IPS-NIHi11 (cell line): ENCODE data around the gene SP6.

Experiments
- DNase-seq: peaks from one replicate; pipeline ENCODE4 v3.0.0; 2012; ENCODE audit warnings: mixed read lengths, low spot score

Gene SP6

DNA sequence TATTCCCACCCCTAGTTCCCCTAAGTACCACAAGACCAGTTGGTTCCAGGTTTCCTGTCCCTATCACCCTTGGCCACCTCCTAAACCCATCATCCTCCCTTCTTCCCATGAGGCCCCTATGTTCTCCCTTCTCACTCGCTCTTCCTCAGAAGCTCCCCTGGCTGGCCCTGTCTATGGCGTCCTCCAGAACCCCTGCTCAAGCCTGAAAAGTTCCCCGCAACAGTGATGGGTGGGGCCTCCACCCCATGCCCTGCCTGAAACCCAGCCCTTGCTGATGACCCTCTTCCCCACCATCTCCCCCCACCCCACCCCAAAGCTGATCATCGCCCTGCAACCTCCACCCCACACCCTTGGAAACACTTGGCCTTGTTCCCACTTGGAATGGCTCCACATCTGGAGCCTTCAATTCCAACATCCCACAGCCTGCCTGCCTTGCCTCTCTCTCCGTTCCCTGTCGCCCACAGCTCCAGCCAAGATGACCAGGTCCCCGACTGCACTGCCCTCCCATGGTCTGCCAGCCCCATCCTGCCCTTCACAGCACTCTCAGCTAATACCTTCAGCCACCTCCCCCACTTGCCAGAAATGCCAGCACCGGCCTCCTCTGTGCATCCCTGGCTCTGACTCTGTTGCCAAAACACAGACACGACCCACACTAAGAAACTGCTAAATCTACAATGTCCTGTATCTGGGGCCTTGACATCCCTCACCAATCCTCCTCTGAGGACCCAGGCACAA lies 39.9 kb downstream of the SP6 start:
- DNase-seq = no peak

GRCh38 chr17:47810200-47810821 lies 40.7 kb downstream of the SP6 start:
- peak; percentile 59 for DNase-seq

DNA sequence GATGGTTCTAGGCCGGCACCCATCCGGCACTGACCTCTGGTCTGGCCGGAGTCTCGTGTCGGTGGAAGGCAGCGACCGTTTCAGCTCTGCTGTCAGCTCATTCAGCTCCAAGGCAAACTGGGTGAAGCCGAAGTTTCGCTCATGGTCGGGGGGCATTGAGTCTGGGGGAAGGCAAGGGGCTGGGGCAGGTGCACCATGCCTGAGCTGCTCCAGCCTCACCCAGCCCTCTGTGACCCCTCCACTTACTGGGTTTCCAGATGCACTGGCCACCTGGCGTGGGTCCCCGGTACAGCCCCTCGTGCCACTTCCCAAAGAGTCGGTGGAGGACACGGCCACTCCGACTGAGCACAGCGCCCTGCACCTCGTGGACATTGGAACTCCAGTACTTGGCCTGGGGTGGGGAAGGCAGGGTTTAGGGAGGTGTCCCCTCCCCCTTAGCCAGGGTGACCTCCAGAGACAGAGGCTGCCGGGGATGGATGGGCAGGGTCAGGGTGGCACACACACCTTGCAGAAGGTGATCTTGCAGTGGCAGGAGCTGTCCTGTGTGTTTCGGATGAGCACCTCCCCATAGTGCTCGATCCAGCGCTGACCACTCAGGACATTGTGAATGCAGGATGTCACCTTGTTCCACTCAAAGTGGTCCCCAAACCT lies 42.0 kb downstream of the SP6 start:
- DNase-seq = no peak

DNA sequence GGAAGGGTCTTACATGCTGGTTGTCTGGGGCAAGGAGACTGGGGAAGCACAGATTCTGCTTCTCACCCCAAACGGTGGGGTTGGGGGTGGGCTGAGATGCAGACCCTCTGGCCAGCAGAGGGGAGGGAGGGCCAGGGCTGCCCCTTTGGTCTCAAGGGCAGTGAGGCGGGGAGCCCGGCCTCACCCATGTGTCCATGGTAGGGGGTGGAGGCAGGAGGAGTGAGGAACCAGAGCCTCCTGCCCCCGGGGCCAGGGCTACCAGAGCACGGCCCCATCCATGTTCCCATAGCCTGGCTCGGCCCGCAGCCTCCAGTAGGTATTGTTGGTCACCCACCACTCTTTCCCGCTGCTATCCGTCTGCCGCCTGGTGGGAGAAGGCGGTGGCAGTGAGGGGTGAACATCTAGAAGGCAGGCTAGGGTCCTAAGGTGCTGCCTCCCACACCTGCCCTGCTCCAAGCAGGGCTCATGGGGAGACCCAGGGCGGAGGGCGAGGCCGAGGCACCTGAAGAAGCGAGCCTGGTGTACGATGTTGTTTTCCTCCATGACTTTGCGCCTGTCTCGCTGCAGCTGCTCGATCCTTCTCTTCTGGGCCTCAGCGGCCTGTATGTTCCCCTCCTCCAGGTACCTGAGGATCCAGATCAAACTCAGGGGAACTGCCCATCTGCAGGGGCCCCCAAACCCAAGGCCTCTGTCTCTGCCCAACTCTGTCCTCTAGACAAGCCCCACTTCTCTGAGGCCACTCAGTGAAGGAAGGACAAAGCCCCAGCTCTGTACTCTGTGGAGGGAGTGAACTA lies 42.7 kb downstream of the SP6 start:
- no peak for DNase-seq

GRCh38 chr17:47807421-47807820 lies 43.5 kb downstream of the SP6 start:
- no peak for DNase-seq

- no peak for DNase-seq
Measured at GRCh38 chr17:47806913-47807255, 44.1 kb downstream of the SP6 start.

GRCh38 chr17:47806026-47806912 lies 44.7 kb downstream of the SP6 start:
- DNase-seq = no peak

DNA sequence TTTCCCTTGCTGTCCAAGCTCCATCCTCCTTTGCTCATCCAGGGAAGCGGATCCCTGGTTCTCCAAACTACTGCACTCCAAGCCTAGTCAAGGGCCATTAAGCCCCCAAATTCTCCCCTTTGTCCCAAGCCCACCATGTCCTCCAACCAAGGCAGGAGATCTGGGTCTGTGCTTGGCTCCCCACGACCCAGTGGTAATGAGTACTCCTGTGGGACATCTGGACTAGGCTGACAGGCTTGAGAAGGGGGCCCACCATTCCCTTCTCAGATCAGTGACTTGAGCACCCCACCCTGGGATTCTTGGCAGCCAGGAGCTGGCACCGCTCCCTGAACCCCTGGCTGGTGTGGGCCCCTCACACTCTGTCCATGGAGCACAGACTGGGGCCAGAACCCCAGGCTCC lies 46.5 kb downstream of the SP6 start:
- no peak for DNase-seq

GRCh38 chr17:47803751-47804150 lies 47.2 kb downstream of the SP6 start:
- DNase-seq = no peak

GRCh38 chr17:47803201-47803600 lies 47.8 kb downstream of the SP6 start:
- no peak for DNase-seq

GRCh38 chr17:47802341-47803022 lies 48.5 kb downstream of the SP6 start:
- DNase-seq = peak; percentile 84

DNA sequence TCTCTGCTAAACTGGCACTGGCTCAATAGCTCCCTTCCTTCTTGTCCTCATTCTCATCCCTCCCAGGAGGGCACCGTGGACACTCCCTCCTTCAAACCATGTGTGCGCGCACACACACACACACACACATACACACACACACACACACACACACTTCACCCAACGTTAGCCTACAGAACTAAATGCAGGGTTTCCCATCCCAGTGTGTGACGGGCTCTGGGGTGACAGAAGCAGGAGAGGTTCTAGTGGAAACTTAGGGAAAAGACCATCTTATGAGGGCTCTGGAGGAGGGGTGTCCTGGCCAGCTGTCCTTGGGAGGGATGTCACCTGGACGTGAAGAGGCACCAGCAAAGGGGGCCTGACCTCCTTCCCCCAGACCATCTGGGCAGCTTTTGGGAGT lies 49.1 kb downstream of the SP6 start:
- no peak for DNase-seq

GRCh38 chr17:47801176-47801765 lies 49.7 kb downstream of the SP6 start:
- no peak for DNase-seq

DNA sequence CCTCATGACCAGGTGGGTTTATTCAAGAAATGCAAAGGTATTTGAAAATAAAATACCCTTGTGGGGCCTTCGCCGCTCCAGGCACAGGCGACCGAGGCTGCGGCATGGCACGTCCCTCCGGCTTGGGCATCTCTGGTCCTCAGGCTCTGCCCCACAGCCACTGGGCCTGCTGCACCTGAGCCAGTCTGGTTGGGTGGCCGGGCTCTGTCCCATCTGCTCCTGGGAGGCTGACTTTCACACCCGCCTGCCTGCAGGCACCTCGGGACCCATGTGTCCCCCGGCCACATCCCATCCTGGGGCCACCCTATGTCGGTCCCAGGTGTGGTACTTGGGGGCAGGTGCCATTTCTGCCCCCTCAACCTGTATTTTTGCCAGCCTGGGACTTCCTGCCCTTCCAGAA lies 50.3 kb downstream of the SP6 start:
- no peak for DNase-seq

GRCh38 chr17:47797797-47798196 lies 53.2 kb downstream of the SP6 start:
- DNase-seq = peak; percentile 43
